GM12878 (cell line): Measurements from ENCODE around the gene EIF5A. TPM values are rescaled to one million over a fixed set of nuclear protein-coding genes. Genes with fewer than 3 reads are reported as not detected.
A peak's percentile ranks its signal among the peaks of the same experiment; 100 is the strongest.

ENCODE experiments used
- BRCA1 ChIP-seq: IDR thresholded peaks from 2 replicates; pipeline ENCODE4 v1.6.1; 2011; ENCODE audit warnings: low read depth, low read length, improper control_type of control experiment
- CEBPB ChIP-seq, 2 experiments: fragments of 150-350 bp in 1 of 2; IDR thresholded peaks; 2 replicates each; pipeline ENCODE4 v1.6.1; 2012 to 2014; ENCODE audit warnings: low read depth in 2 of 2, low read length in 2 of 2, borderline replicate concordance in 1 of 2, inconsistent platforms in 1 of 2
- CREB1 ChIP-seq: IDR thresholded peaks from 2 replicates; pipeline ENCODE4 v1.6.1; 2012; ENCODE audit warnings: low read depth, mild to moderate bottlenecking, inconsistent platforms
- DPF2 ChIP-seq: fragments of 450-650 bp; IDR thresholded peaks from 2 replicates; pipeline ENCODE4 v1.6.1; 2017; ENCODE audit warnings: mild to moderate bottlenecking
- EED ChIP-seq: sonication (generic); IDR thresholded peaks from 2 replicates; pipeline ENCODE4 v1.6.1; 2016; ENCODE audit warnings: antibody characterized with exemption, low read depth
- GABPA ChIP-seq: IDR thresholded peaks from 2 replicates; pipeline ENCODE4 v1.6.1; 2014; ENCODE audit warnings: antibody characterized with exemption, low read depth, mild to moderate bottlenecking, inconsistent platforms
- HDGF ChIP-seq: fragments of 450-650 bp; IDR thresholded peaks from 2 replicates; pipeline ENCODE4 v1.6.1; 2016; ENCODE audit warnings: antibody characterized with exemption
- IKZF2 ChIP-seq, 2 experiments: fragments of 450-650 bp; IDR thresholded peaks; 2 replicates each; pipeline ENCODE4 v1.6.1; 2017; ENCODE audit warnings: mild to moderate bottlenecking in 2 of 2, moderate library complexity in 2 of 2
- IRF4 ChIP-seq: IDR thresholded peaks from 2 replicates; pipeline ENCODE4 v1.6.1; 2011; ENCODE audit warnings: low read depth, low read length
- MTA3 ChIP-seq: IDR thresholded peaks from 2 replicates; pipeline ENCODE4 v1.6.1; 2012; ENCODE audit warnings: low read length, inconsistent platforms, borderline replicate concordance
- NFIC ChIP-seq: IDR thresholded peaks from 2 replicates; pipeline ENCODE4 v1.6.1; 2012; ENCODE audit warnings: low read depth, mild to moderate bottlenecking, inconsistent platforms, low read length, moderate library complexity
- NFYA ChIP-seq: IDR thresholded peaks from 2 replicates; pipeline ENCODE4 v1.6.1; 2011; ENCODE audit warnings: low read depth, mild to moderate bottlenecking, low read length, improper control_type of control experiment, borderline replicate concordance
- NR2F1 ChIP-seq: fragments of 450-650 bp; conservative IDR thresholded peaks from 2 replicates; pipeline ENCODE4 v1.6.1; 2017; ENCODE audit warnings: mild to moderate bottlenecking
- NRF1 ChIP-seq: conservative IDR thresholded peaks from 2 replicates; pipeline ENCODE4 v1.6.1; 2011; ENCODE audit warnings: mild to moderate bottlenecking, low read depth, low read length, improper control_type of control experiment
- PML ChIP-seq: IDR thresholded peaks from 2 replicates; pipeline ENCODE4 v1.6.1; 2012; ENCODE audit warnings: low read length, inconsistent platforms
- POLR2A ChIP-seq: IDR thresholded peaks from 2 replicates; pipeline ENCODE4 v1.6.1; 2011; ENCODE audit warnings: low read depth, mild to moderate bottlenecking, low read length
- POLR2AphosphoS2 ChIP-seq: IDR thresholded peaks from 2 replicates; pipeline ENCODE4 v1.6.1; 2011; ENCODE audit warnings: low read depth, mild to moderate bottlenecking, low read length, improper control_type of control experiment, moderate library complexity
- POLR2AphosphoS5 ChIP-seq: IDR thresholded peaks from 2 replicates; pipeline ENCODE4 v1.6.1; 2011; ENCODE audit warnings: mild to moderate bottlenecking, low read length, inconsistent platforms
- RAD21 ChIP-seq: IDR thresholded peaks from 2 replicates; pipeline ENCODE4 v1.6.1; 2011; ENCODE audit warnings: mild to moderate bottlenecking, low read depth, low read length, moderate library complexity; ENCODE audit not compliant: insufficient read depth
- RAD51 ChIP-seq: fragments of 450-650 bp; IDR thresholded peaks from 2 replicates; pipeline ENCODE4 v1.6.1; 2016; ENCODE audit warnings: moderate library complexity, mild to moderate bottlenecking, inconsistent platforms
- REST ChIP-seq: IDR thresholded peaks from 2 replicates; pipeline ENCODE4 v1.6.1; 2012; ENCODE audit warnings: mild to moderate bottlenecking, low read depth, low read length
- SMARCA5 ChIP-seq: fragments of 450-650 bp; IDR thresholded peaks from 2 replicates; pipeline ENCODE4 v1.6.1; 2017; ENCODE audit warnings: mild to moderate bottlenecking
- SMC3 ChIP-seq: IDR thresholded peaks from 2 replicates; pipeline ENCODE4 v1.6.1; 2011; ENCODE audit warnings: low read length, improper control_type of control experiment, borderline replicate concordance
- SP1 ChIP-seq: IDR thresholded peaks from one replicate; pipeline ENCODE4 v1.6.1; 2011; ENCODE audit warnings: low read depth, low read length
- STAT3 ChIP-seq: IDR thresholded peaks from 2 replicates; pipeline ENCODE4 v1.6.1; 2011; ENCODE audit warnings: low read depth, low read length, improper control_type of control experiment
- TAF1 ChIP-seq: IDR thresholded peaks from 2 replicates; pipeline ENCODE4 v1.6.1; 2011; ENCODE audit warnings: mild to moderate bottlenecking, low read depth, low read length, borderline replicate concordance
- TARDBP ChIP-seq: IDR thresholded peaks from 2 replicates; pipeline ENCODE4 v1.6.1; 2016; ENCODE audit warnings: borderline replicate concordance
- TCF7 ChIP-seq: IDR thresholded peaks from 2 replicates; pipeline ENCODE4 v1.6.1; 2014; ENCODE audit warnings: antibody characterized with exemption, borderline replicate concordance
- YBX1 ChIP-seq: fragments of 450-650 bp; IDR thresholded peaks from 2 replicates; pipeline ENCODE4 v1.6.1; 2016; ENCODE audit warnings: antibody characterized with exemption
- YY1 ChIP-seq: IDR thresholded peaks from 2 replicates; pipeline ENCODE4 v1.6.1; 2011; ENCODE audit warnings: low read depth, mild to moderate bottlenecking, low read length
- ZNF24 ChIP-seq: fragments of 450-650 bp; IDR thresholded peaks from 2 replicates; pipeline ENCODE4 v1.6.1; 2017; ENCODE audit warnings: antibody characterized with exemption, mild to moderate bottlenecking
- polyA plus RNA-seq, 11 experiments: library from polyadenylated mRNA; depleted of rRNA in 4 of 11; unstranded in 6 of 11; stranded (reverse) in 5 of 11; fragments of >200 nt; fragmentation: Nextera tagmentation in 4 of 11; fragmentation: Illumina TruSeq in 1 of 11; extraction: Ambion mirVana in 4 of 11; extraction: Trizol in 1 of 11; gene quantifications; 1 replicate in 1 of 11; 2 replicates in 10 of 11; pipeline versions ENCODE4 v1.2.1 to v1.2.3, GENCODE V29; 2011 to 2016; ENCODE audit warnings: inconsistent platforms in 2 of 11, missing spikeins in 2 of 11, low read depth in 1 of 11
- total RNA-seq, 4 experiments: library from RNA; depleted of rRNA in 3 of 4; stranded (reverse); fragments of >200 nt in 3 of 4; fragmentation: Illumina TruSeq in 1 of 4; extraction: Trizol in 1 of 4; gene quantifications; 2 replicates each; pipeline versions ENCODE4 v1.2.1 to v1.2.3, GENCODE V29; 2013 to 2021

The EIF5A gene
- total and polyA plus RNA-seq, 10 of the 15 experiments (the other 5 are each of a cell fraction or from before 2014, with no cell fraction given): 26.5 to 1,792 (median 944) TPM

- TF ChIP-seq YY1 (peak; percentile 49; the same call in 1 of the 2 replicates), EED (peak; percentile 74), PML (0 out of 2 replicates have a peak, but pooled peaks have one; percentile 55), TAF1 (peak; percentile 64), NRF1 (no peak), NR2F1 (no peak), CEBPB (IDR thresholded peaks at IDR 0.05; ENCODE audit: borderline replicate concordance in 1 of 2, low read depth in 2 of 2, low read length in 2 of 2) (no peak), MTA3 (peak; percentile 2; the same call in 1 of the 2 replicates), YBX1 (no peak), SMC3 (no peak), ZNF24 (no peak), TCF7 (no peak), SP1 (peak; percentile 44), NFYA (no peak), POLR2AphosphoS5 (peak; percentile 92), CREB1 (peak; percentile 75; the same call in 1 of the 2 replicates), TARDBP (no peak), DPF2 (no peak), HDGF (peak; percentile 30; the same call in 1 of the 2 replicates), POLR2AphosphoS2 (0 out of 2 replicates have a peak, but pooled peaks have one; percentile 35), POLR2A (peak; percentile 51), RAD51 (no peak), SMARCA5 (no peak), REST (no peak), STAT3 (0 out of 2 replicates have a peak, but pooled peaks have one; percentile 25), GABPA (0 out of 2 replicates have a peak, but pooled peaks have one; percentile 34), IRF4 (0 out of 2 replicates have a peak, but pooled peaks have one; percentile 6), BRCA1 (no peak), RAD21 (no peak), NFIC (peak; percentile 62; the same call in 1 of the 2 replicates), IKZF2 (IDR thresholded peaks at IDR 0.05) (peak; percentile 55 to 69; a peak in 3 of 4 replicates)
Observed at GRCh38 chr17:7308625-7309433, 1.4 kb downstream of the EIF5A start (continued).
